Breast epithelium (tissue), 3 donors: ENCODE data around the gene IQGAP2.

Source experiments
- POLR2A ChIP-seq: fragments of 450-650 bp; IDR thresholded peaks from one replicate; pipeline ENCODE4 v1.6.1; 2016; ENCODE audit warnings: antibody characterized with exemption, mild to moderate bottlenecking, moderate library complexity
- POLR2AphosphoS5 ChIP-seq, 3 donors: sonication (generic); formaldehyde crosslinking; IDR thresholded peaks; one replicate each; pipeline ENCODE4 v1.6.1; 2017; ENCODE audit warnings: antibody characterized with exemption in 3 of 3
- TF ChIP-seq, protein P1 (sequence below), 3 donors: fragments of 450-650 bp; IDR thresholded peaks; one replicate each; pipeline ENCODE4 v1.5.1; 2016 to 2017; ENCODE audit warnings: antibody characterized with exemption in 3 of 3, mild to moderate bottlenecking in 3 of 3, moderate library complexity in 3 of 3

DNA sequence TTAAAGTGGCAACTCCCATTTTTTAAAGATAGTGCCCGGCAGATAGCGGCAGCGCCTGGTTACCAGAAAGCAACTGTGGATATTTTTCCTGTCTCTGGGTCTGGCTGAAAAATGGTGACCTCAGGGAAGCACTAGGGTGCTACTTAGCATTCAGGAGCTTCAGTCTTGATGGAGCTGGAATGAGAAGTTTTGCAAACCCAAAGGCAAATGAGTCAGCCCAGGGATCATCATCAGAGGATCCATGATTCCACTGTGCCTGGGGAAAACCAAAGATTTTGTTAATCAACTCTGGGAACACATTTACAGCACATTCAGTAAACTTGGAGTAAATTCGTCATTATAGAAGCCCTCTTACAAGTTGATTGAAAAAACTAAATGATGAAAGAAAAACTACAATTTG, 339.5 kb downstream of the IQGAP2 start:
- TF ChIP-seq, protein P1, sequence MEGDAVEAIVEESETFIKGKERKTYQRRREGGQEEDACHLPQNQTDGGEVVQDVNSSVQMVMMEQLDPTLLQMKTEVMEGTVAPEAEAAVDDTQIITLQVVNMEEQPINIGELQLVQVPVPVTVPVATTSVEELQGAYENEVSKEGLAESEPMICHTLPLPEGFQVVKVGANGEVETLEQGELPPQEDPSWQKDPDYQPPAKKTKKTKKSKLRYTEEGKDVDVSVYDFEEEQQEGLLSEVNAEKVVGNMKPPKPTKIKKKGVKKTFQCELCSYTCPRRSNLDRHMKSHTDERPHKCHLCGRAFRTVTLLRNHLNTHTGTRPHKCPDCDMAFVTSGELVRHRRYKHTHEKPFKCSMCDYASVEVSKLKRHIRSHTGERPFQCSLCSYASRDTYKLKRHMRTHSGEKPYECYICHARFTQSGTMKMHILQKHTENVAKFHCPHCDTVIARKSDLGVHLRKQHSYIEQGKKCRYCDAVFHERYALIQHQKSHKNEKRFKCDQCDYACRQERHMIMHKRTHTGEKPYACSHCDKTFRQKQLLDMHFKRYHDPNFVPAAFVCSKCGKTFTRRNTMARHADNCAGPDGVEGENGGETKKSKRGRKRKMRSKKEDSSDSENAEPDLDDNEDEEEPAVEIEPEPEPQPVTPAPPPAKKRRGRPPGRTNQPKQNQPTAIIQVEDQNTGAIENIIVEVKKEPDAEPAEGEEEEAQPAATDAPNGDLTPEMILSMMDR (IDR thresholded peaks at IDR 0.05), result no peak
- TF ChIP-seq POLR2A (no peak), POLR2AphosphoS5 (IDR thresholded peaks at IDR 0.05) (no peak)
